SK-N-MC (cell line): ENCODE results near the gene AKT1.

Experiments used
- EZH2 ChIP-seq: fragments of 200-600 bp; sonication (generic); IDR thresholded peaks from one replicate; pipeline ENCODE4 v1.6.1; 2017; ENCODE audit warnings: antibody characterized with exemption
- FOXP2 ChIP-seq: optimal IDR thresholded peaks from 2 replicates; pipeline ENCODE3; 2011; ENCODE audit warnings: mild to moderate bottlenecking, moderate library complexity; ENCODE audit not compliant: insufficient read depth; ENCODE audit errors: extremely low read length, control extremely low read depth
- POLR2AphosphoS5 ChIP-seq: IDR thresholded peaks from 2 replicates; pipeline ENCODE4 v1.6.1; 2012; ENCODE audit warnings: mild to moderate bottlenecking, low read depth, low read length, borderline replicate concordance

- no peak for TF ChIP-seq EZH2
- no peak for TF ChIP-seq FOXP2
- TF ChIP-seq POLR2AphosphoS5 = no peak
Measured at GRCh38 chr14:104791425-104791824, 4.1 kb downstream of the AKT1 start.
